Activated T-cell treated with anti-CD3 and anti-CD28 coated beads, Interleukin-2, amount 50 U/mL, for 72 hours (primary cell): ENCODE results near the gene RASD2. TPM values are rescaled to one million over a fixed set of nuclear protein-coding genes. Genes with fewer than 3 reads are reported as not detected.
"Not testable (repeated sequence)": the region's sequence is repeated elsewhere in the genome, so short reads cannot be mapped to it uniquely, and the experiment has no call there.

Source experiments
- ATAC-seq, 2 donors: fragments of 150-1000 bp; cut with Tn5 transposase; replicated peaks in 1 of 2; 2 replicates each; pipeline ENCODE4 v1.10.0; 2021; ENCODE audit warnings: moderate library complexity in 2 of 2, mild to moderate bottlenecking in 1 of 2
- DNase-seq, 2 donors: peaks; one replicate each; pipeline ENCODE4 v3.0.0; 2021 to 2022; ENCODE audit warnings: mixed read lengths in 1 of 2
- H3K27ac Mint-ChIP-seq: one replicate; pipeline ENCODE4 v1.8.0; 2022; ENCODE audit warnings: mild to moderate bottlenecking, moderate library complexity, mixed read lengths
- H3K27me3 Mint-ChIP-seq: one replicate; pipeline ENCODE4 v1.8.0; 2022; ENCODE audit warnings: low read depth, mixed read lengths
- H3K36me3 Mint-ChIP-seq, 2 donors: one replicate each; pipeline ENCODE4 v1.8.0; 2022; ENCODE audit warnings: mixed read lengths in 2 of 2, mild to moderate bottlenecking in 1 of 2; ENCODE audit not compliant: insufficient read depth in 2 of 2
- H3K4me1 Mint-ChIP-seq: one replicate; pipeline ENCODE4 v1.8.0; 2022; ENCODE audit warnings: low read depth, mixed read lengths
- H3K4me3 Mint-ChIP-seq, 2 donors: one replicate each; pipeline ENCODE4 v1.8.0; 2022; ENCODE audit warnings: mild to moderate bottlenecking in 2 of 2, mixed read lengths in 2 of 2, moderate library complexity in 2 of 2
- H3K9me3 Mint-ChIP-seq, 2 donors: one replicate each; pipeline ENCODE4 v1.8.0; 2022; ENCODE audit warnings: mixed read lengths in 2 of 2
- total RNA-seq, 2 donors: library from RNA; stranded (reverse); gene quantifications; one replicate each; pipeline ENCODE4 v1.2.3, GENCODE V29; 2022

Gene RASD2
- under 1 TPM; 0.19 to 0.28 TPM for total RNA-seq

GRCh38 chr22:35540595-35541253, at the start of gene RASD2:
Gene RASD2, plus strand, starts transcription at chr22:35540831. Its CDS starts 5,979 bp downstream, at chr22:35546810.
- H3K9me3 Mint-ChIP-seq: no peaks in the 10 kb centered on the region
- peak; percentile 60 to 62 for ATAC-seq
- H3K27me3 Mint-ChIP-seq: peaks cover 34% of the 10 kb centered on the region
- peak within 1 kb of the TSS; percentile 73 to 78 for H3K4me3 Mint-ChIP-seq
- H3K36me3 Mint-ChIP-seq: no peaks in the 10 kb centered on the region
- no peak within 1 kb of the TSS for H3K27ac Mint-ChIP-seq
- peak; percentile 41 to 58 for DNase-seq
- peaks cover 5% of the 10 kb centered on the region for H3K4me1 Mint-ChIP-seq

GRCh38 chr22:35491061-35491907, 49.3 kb upstream of the RASD2 start:
- not testable (repeated sequence) for ATAC-seq, DNase-seq, H3K9me3 Mint-ChIP-seq, H3K4me1 Mint-ChIP-seq, H3K36me3 Mint-ChIP-seq, H3K27ac Mint-ChIP-seq, H3K4me3 Mint-ChIP-seq
- H3K27me3 Mint-ChIP-seq: peaks cover 31% of the 10 kb centered on the region

GRCh38 chr22:35491908-35492380, 48.7 kb upstream of the RASD2 start:
- Mint-ChIP-seq H3K27ac (no peak overlapping the region), H3K36me3 (no peaks in the 10 kb centered on the region), H3K27me3 (peaks cover 31% of the 10 kb centered on the region), H3K4me1 (no peaks in the 10 kb centered on the region), H3K9me3 (no peaks in the 10 kb centered on the region), H3K4me3 (no peak overlapping the region)
- ATAC-seq (no peak), DNase-seq (no peak)

- Mint-ChIP-seq H3K27me3 (peaks cover 33% of the 10 kb centered on the region), H3K36me3 (no peaks in the 10 kb centered on the region), H3K4me3 (no peak overlapping the region), H3K27ac (no peak overlapping the region), H3K9me3 (no peaks in the 10 kb centered on the region), H3K4me1 (no peaks in the 10 kb centered on the region)
- ATAC-seq: no peak
- DNase-seq: no peak
Measured at GRCh38 chr22:35493074-35493473, 47.6 kb upstream of the RASD2 start.

GRCh38 chr22:35495711-35496110, 44.9 kb upstream of the RASD2 start:
- not testable (repeated sequence) for ATAC-seq, H3K9me3 Mint-ChIP-seq, H3K27ac Mint-ChIP-seq, H3K36me3 Mint-ChIP-seq, H3K4me1 Mint-ChIP-seq, H3K4me3 Mint-ChIP-seq, DNase-seq
- peaks cover 50% of the 10 kb centered on the region for H3K27me3 Mint-ChIP-seq

GRCh38 chr22:35496768-35497312, 43.8 kb upstream of the RASD2 start:
- DNase-seq (no peak), ATAC-seq (no peak)
- Mint-ChIP-seq H3K36me3 (no peaks in the 10 kb centered on the region), H3K4me3 (no peak overlapping the region), H3K4me1 (no peaks in the 10 kb centered on the region), H3K9me3 (no peaks in the 10 kb centered on the region), H3K27me3 (peaks cover 53% of the 10 kb centered on the region), H3K27ac (no peak overlapping the region)

- no peaks in the 10 kb centered on the region for H3K4me1 Mint-ChIP-seq
Measured at GRCh38 chr22:35498026-35498800, 42.4 kb upstream of the RASD2 start.

GRCh38 chr22:35502836-35503235, 37.8 kb upstream of the RASD2 start:
- ATAC-seq: no peak
- H3K27ac Mint-ChIP-seq: no peak overlapping the region
- no peaks in the 10 kb centered on the region for H3K9me3 Mint-ChIP-seq
- no peak overlapping the region for H3K4me3 Mint-ChIP-seq
- H3K27me3 Mint-ChIP-seq: peaks cover 24% of the 10 kb centered on the region
- no peak for DNase-seq
- H3K36me3 Mint-ChIP-seq: no peaks in the 10 kb centered on the region
- no peaks in the 10 kb centered on the region for H3K4me1 Mint-ChIP-seq

More at GRCh38 chr22:35498026-35498800, 42.4 kb upstream of the RASD2 start:
- Mint-ChIP-seq H3K27ac (no peak overlapping the region), H3K9me3 (no peaks in the 10 kb centered on the region), H3K27me3 (peaks cover 46% of the 10 kb centered on the region), H3K36me3 (no peaks in the 10 kb centered on the region), H3K4me3 (no peak overlapping the region)
- DNase-seq: no peak
- no peak for ATAC-seq

- Mint-ChIP-seq H3K4me3 (no peak overlapping the region), H3K27me3 (peaks cover 20% of the 10 kb centered on the region), H3K9me3 (no peaks in the 10 kb centered on the region)
Measured at GRCh38 chr22:35505399-35506258, 35.0 kb upstream of the RASD2 start.

GRCh38 chr22:35506259-35506570, 34.4 kb upstream of the RASD2 start:
- Mint-ChIP-seq H3K36me3 (no peaks in the 10 kb centered on the region), H3K27me3 (peaks cover 20% of the 10 kb centered on the region), H3K4me3 (no peak overlapping the region), H3K4me1 (no peaks in the 10 kb centered on the region), H3K9me3 (no peaks in the 10 kb centered on the region), H3K27ac (no peak overlapping the region)
- DNase-seq (no peak), ATAC-seq (no peak)

More at GRCh38 chr22:35505399-35506258, 35.0 kb upstream of the RASD2 start:
- H3K36me3 Mint-ChIP-seq: no peaks in the 10 kb centered on the region
- ATAC-seq: no peak
- no peaks in the 10 kb centered on the region for H3K4me1 Mint-ChIP-seq
- DNase-seq: no peak
- no peak overlapping the region for H3K27ac Mint-ChIP-seq

- ATAC-seq, H3K27ac Mint-ChIP-seq, H3K4me3 Mint-ChIP-seq, H3K9me3 Mint-ChIP-seq, H3K36me3 Mint-ChIP-seq, H3K4me1 Mint-ChIP-seq, DNase-seq: not testable (repeated sequence)
- peaks cover 14% of the 10 kb centered on the region for H3K27me3 Mint-ChIP-seq
Measured at GRCh38 chr22:35507851-35508250, 32.8 kb upstream of the RASD2 start.

GRCh38 chr22:35509451-35509850, 31.2 kb upstream of the RASD2 start:
- Mint-ChIP-seq H3K27me3 (peaks cover 21% of the 10 kb centered on the region), H3K4me3 (no peak overlapping the region), H3K4me1 (no peaks in the 10 kb centered on the region), H3K36me3 (no peaks in the 10 kb centered on the region), H3K9me3 (no peaks in the 10 kb centered on the region), H3K27ac (no peak overlapping the region)
- no peak for ATAC-seq
- no peak for DNase-seq
